ENCODE results near the gene MOB4.
A peak's percentile ranks its signal among the peaks of the same experiment; 100 is the strongest.
"Not testable (repeated sequence)": the region's sequence is repeated elsewhere in the genome, so short reads cannot be mapped to it uniquely, and the experiment has no call there.

The MOB4 gene

GRCh38 chr2:197513915-197514314 lies 2.0 kb upstream of the MOB4 start:
- Histone ChIP-seq H3K4me3 (ENCODE audit: low read length) (no peak overlapping the region), H3K4me1 (ENCODE audit: control insufficient read depth, insufficient read depth, low read length) (no peaks in the 10 kb centered on the region; the same call in 1 of the 2 replicates), H3K36me3 (ENCODE audit: control insufficient read depth, insufficient read depth, low read length) (no peaks in the 10 kb centered on the region), H3K27me3 (ENCODE audit: control insufficient read depth, insufficient read depth, low read length) (no peaks in the 10 kb centered on the region), H3K9me3 (ENCODE audit: control insufficient read depth, insufficient read depth, low read length) (no peaks in the 10 kb centered on the region), H3K27ac (ENCODE audit: low read length) (no peak overlapping the region)
- WGBS (ENCODE audit: insufficient coverage, insufficient read length), result no CpG with 5 or more reads among the region's 5 CpGs
- no peak for DNase-seq (ENCODE audit: low read depth, low spot score)

GRCh38 chr2:197514754-197515153 lies 1.1 kb upstream of the MOB4 start:
- no peaks in the 10 kb centered on the region for H3K9me3 ChIP-seq (ENCODE audit: control insufficient read depth, insufficient read depth, low read length)
- WGBS (ENCODE audit: insufficient coverage, insufficient read length), result no CpG with 5 or more reads among the region's 3 CpGs
- H3K36me3 ChIP-seq (ENCODE audit: control insufficient read depth, insufficient read depth, low read length), result no peaks in the 10 kb centered on the region
- H3K4me1 ChIP-seq (ENCODE audit: control insufficient read depth, insufficient read depth, low read length), result no peaks in the 10 kb centered on the region; the same call in 1 of the 2 replicates
- no peak for DNase-seq (ENCODE audit: low read depth, low spot score)
- no peaks in the 10 kb centered on the region for H3K27me3 ChIP-seq (ENCODE audit: control insufficient read depth, insufficient read depth, low read length)
- no peak overlapping the region for H3K4me3 ChIP-seq (ENCODE audit: low read length)
- H3K27ac ChIP-seq (ENCODE audit: low read length), result no peak overlapping the region

- H3K4me1 ChIP-seq (ENCODE audit: control insufficient read depth, insufficient read depth, low read length), result no peaks in the 10 kb centered on the region; the same call in 1 of the 2 replicates
- no peak for DNase-seq (ENCODE audit: low read depth, low spot score)
Observed at GRCh38 chr2:197515315-197515738, 539 bp upstream of the MOB4 start.

DNA sequence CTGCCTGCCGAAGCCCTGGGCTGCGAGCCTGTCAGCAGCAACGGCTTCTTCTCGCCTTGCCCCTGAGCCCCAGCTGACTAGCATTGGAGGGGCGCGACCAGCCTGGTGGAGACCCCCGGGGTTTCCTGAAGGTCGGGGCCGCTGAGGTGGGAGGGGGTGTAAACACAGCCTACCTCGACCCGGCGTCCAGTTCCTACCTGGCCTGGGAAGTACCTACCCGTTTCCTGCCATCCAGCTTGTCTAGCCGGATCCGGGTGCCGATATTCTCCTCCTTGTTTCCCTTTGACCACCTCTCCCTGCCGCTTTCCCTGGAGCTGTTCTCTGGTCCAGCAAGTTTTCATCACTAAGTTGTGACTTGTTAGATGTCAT lies 511 bp downstream of the MOB4 start:
- Histone ChIP-seq H3K36me3 (ENCODE audit: control insufficient read depth, insufficient read depth, low read length) (no peaks in the 10 kb centered on the region; the same call in 1 of the 2 replicates), H3K27ac (ENCODE audit: low read length) (no peak overlapping the region), H3K27me3 (ENCODE audit: control insufficient read depth, insufficient read depth, low read length) (no peaks in the 10 kb centered on the region), H3K9me3 (ENCODE audit: control insufficient read depth, insufficient read depth, low read length) (no peaks in the 10 kb centered on the region), H3K4me1 (ENCODE audit: control insufficient read depth, insufficient read depth, low read length) (no peaks in the 10 kb centered on the region; the same call in 1 of the 2 replicates), H3K4me3 (ENCODE audit: low read length) (peak overlapping the region; percentile 68)
- no CpG with 5 or more reads among the region's 17 CpGs for WGBS (ENCODE audit: insufficient coverage, insufficient read length)
- no peak for DNase-seq (ENCODE audit: low read depth, low spot score)

More at GRCh38 chr2:197515315-197515738, 539 bp upstream of the MOB4 start:
- Histone ChIP-seq H3K4me3 (ENCODE audit: low read length) (peak overlapping the region; percentile 68; the same call in 1 of the 2 replicates), H3K27ac (ENCODE audit: low read length) (no peak overlapping the region), H3K27me3 (ENCODE audit: control insufficient read depth, insufficient read depth, low read length) (no peaks in the 10 kb centered on the region), H3K36me3 (ENCODE audit: control insufficient read depth, insufficient read depth, low read length) (no peaks in the 10 kb centered on the region), H3K9me3 (ENCODE audit: control insufficient read depth, insufficient read depth, low read length) (no peaks in the 10 kb centered on the region)
- WGBS (ENCODE audit: insufficient coverage, insufficient read length), result no CpG with 5 or more reads among the region's 16 CpGs

DNA sequence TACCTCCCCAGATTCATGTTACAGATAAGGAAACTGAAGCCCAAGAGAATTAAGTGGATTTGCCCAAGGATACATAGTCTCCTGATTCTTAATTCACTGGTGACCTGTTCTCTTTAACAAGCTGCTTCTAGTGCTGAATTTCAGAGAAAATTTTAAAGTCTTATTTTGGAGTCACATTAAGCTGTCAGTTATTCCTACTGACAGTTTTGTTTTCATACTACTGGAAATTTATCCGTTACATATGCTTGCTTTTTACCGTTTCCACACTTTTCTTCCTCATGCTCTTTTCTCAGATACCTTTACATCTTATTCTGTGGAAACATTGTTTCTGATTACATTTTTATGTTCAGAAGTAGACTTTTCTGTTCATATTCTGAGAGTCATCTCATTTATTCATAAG lies 1.3 kb downstream of the MOB4 start:
- no CpG with 5 or more reads among the region's 2 CpGs for WGBS (ENCODE audit: insufficient coverage, insufficient read length)
- no peaks in the 10 kb centered on the region; the same call in 1 of the 2 replicates for H3K4me1 ChIP-seq (ENCODE audit: control insufficient read depth, insufficient read depth, low read length)
- no peaks in the 10 kb centered on the region; the same call in 1 of the 2 replicates for H3K36me3 ChIP-seq (ENCODE audit: control insufficient read depth, insufficient read depth, low read length)
- no peaks in the 10 kb centered on the region for H3K27me3 ChIP-seq (ENCODE audit: control insufficient read depth, insufficient read depth, low read length)
- no peak for DNase-seq (ENCODE audit: low read depth, low spot score)
- no peak overlapping the region; the same call in 1 of the 2 replicates for H3K4me3 ChIP-seq (ENCODE audit: low read length)
- H3K27ac ChIP-seq (ENCODE audit: low read length), result no peak overlapping the region
- no peaks in the 10 kb centered on the region for H3K9me3 ChIP-seq (ENCODE audit: control insufficient read depth, insufficient read depth, low read length)

DNA sequence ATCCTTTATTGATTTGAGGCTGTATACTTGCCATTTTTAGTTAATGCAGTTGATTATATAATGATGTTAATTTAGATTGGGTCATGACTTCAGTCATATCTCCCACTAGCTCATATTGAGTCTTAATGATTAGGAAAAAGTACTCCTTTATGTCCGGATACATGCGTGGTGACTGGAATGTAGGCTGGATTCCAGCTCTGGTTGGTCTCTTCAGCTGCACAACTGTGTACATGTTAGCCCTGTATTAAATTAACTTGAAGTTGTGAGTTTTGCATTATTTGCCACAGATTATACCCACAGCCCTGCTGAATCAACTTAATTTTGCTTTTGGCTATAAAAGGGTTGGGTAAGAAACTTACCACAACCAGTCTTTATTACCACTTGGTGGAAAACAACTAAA lies 22.5 kb downstream of the MOB4 start:
- Histone ChIP-seq H3K9me3 (ENCODE audit: control insufficient read depth, insufficient read depth, low read length) (no peaks in the 10 kb centered on the region), H3K4me3 (ENCODE audit: low read length) (no peak overlapping the region), H3K27ac (ENCODE audit: low read length) (no peak overlapping the region), H3K4me1 (ENCODE audit: control insufficient read depth, insufficient read depth, low read length) (no peaks in the 10 kb centered on the region), H3K36me3 (ENCODE audit: control insufficient read depth, insufficient read depth, low read length) (peaks cover 2% of the 10 kb centered on the region; the same call in 1 of the 2 replicates), H3K27me3 (ENCODE audit: control insufficient read depth, insufficient read depth, low read length) (no peaks in the 10 kb centered on the region)
- no peak for DNase-seq (ENCODE audit: low read depth, low spot score)
- no CpG with 5 or more reads among the region's 2 CpGs for WGBS (ENCODE audit: insufficient coverage, insufficient read length)

DNA sequence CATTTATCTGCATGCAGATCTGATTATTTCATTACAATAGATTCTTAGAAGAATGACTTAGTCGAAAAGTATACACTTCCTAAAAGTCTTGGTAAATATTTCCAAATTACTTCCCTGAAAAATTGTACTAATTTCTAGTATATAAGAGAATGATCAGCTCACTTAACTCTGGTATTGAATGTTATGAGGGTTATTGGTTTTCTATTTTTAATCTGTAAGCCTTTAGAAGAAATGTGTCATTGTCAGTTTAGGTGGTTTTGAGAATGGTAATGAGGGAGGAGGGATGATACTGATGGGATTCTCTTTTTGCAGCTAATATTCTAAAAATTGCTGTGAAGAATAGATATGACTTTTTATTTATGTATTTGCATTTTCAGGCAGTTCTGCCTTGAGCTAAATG lies 23.9 kb downstream of the MOB4 start:
- H3K27me3 ChIP-seq (ENCODE audit: control insufficient read depth, insufficient read depth, low read length), result no peaks in the 10 kb centered on the region
- H3K36me3 ChIP-seq (ENCODE audit: control insufficient read depth, insufficient read depth, low read length), result peaks cover 2% of the 10 kb centered on the region; the same call in 1 of the 2 replicates
- no peaks in the 10 kb centered on the region for H3K4me1 ChIP-seq (ENCODE audit: control insufficient read depth, insufficient read depth, low read length)
- H3K27ac ChIP-seq (ENCODE audit: low read length), result no peak overlapping the region
- no CpG with 5 or more reads among the region's 1 CpG for WGBS (ENCODE audit: insufficient coverage, insufficient read length)
- no peak overlapping the region for H3K4me3 ChIP-seq (ENCODE audit: low read length)
- H3K9me3 ChIP-seq (ENCODE audit: control insufficient read depth, insufficient read depth, low read length), result no peaks in the 10 kb centered on the region
- DNase-seq (ENCODE audit: low read depth, low spot score), result no peak

GRCh38 chr2:197543206-197543605 lies 27.3 kb downstream of the MOB4 start:
- no peak for DNase-seq (ENCODE audit: low read depth, low spot score)
- Histone ChIP-seq H3K4me3 (ENCODE audit: low read length) (no peak overlapping the region), H3K27me3 (ENCODE audit: control insufficient read depth, insufficient read depth, low read length) (no peaks in the 10 kb centered on the region), H3K9me3 (ENCODE audit: control insufficient read depth, insufficient read depth, low read length) (no peaks in the 10 kb centered on the region), H3K27ac (ENCODE audit: low read length) (no peak overlapping the region), H3K4me1 (ENCODE audit: control insufficient read depth, insufficient read depth, low read length) (no peaks in the 10 kb centered on the region), H3K36me3 (ENCODE audit: control insufficient read depth, insufficient read depth, low read length) (peaks cover 2% of the 10 kb centered on the region; the same call in 1 of the 2 replicates)
- WGBS (ENCODE audit: insufficient coverage, insufficient read length), result no CpG with 5 or more reads among the region's 3 CpGs

GRCh38 chr2:197547163-197547900 lies 31.5 kb downstream of the MOB4 start:
- H3K9me3 ChIP-seq (ENCODE audit: control insufficient read depth, insufficient read depth, low read length), result no peaks in the 10 kb centered on the region
- DNase-seq (ENCODE audit: low read depth, low spot score), result no peak
- H3K4me3 ChIP-seq (ENCODE audit: low read length), result no peak overlapping the region
- H3K4me1 ChIP-seq (ENCODE audit: control insufficient read depth, insufficient read depth, low read length), result no peaks in the 10 kb centered on the region
- no CpG with 5 or more reads among the region's 5 CpGs for WGBS (ENCODE audit: insufficient coverage, insufficient read length)
- H3K27ac ChIP-seq (ENCODE audit: low read length), result no peak overlapping the region
- peaks cover 2% of the 10 kb centered on the region; the same call in 1 of the 2 replicates for H3K36me3 ChIP-seq (ENCODE audit: control insufficient read depth, insufficient read depth, low read length)
- H3K27me3 ChIP-seq (ENCODE audit: control insufficient read depth, insufficient read depth, low read length), result no peaks in the 10 kb centered on the region

- 100% methylated on average over 1 of the region's 5 CpGs for WGBS (ENCODE audit: insufficient coverage, insufficient read length)
- no peak for DNase-seq (ENCODE audit: low read depth, low spot score)
- Histone ChIP-seq H3K9me3 (ENCODE audit: control insufficient read depth, insufficient read depth, low read length) (no peaks in the 10 kb centered on the region), H3K36me3 (ENCODE audit: control insufficient read depth, insufficient read depth, low read length) (no peaks in the 10 kb centered on the region), H3K4me3 (ENCODE audit: low read length) (no peak overlapping the region), H3K4me1 (ENCODE audit: control insufficient read depth, insufficient read depth, low read length) (no peaks in the 10 kb centered on the region), H3K27me3 (ENCODE audit: control insufficient read depth, insufficient read depth, low read length) (no peaks in the 10 kb centered on the region), H3K27ac (ENCODE audit: low read length) (no peak overlapping the region)
Observed at GRCh38 chr2:197548582-197548981, 32.7 kb downstream of the MOB4 start.

DNA sequence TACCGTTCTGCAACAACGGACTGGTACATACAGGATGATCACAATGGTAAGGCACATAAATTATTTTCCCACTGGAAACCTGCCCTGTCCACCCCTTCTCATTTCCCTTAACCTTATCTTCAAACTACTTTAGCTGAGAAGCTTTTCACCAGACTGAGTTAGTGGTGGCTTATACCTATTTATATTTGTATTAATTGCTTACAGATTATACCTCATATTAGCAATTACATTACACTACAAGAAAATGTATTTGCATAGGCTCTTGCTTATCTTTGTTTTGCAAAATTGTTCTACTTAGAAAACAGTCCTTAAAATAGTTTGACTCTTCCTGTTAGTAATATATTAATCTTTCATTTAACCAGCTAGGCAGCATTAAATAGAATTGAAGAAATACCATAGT lies 35.4 kb downstream of the MOB4 start:
- H3K27ac ChIP-seq (ENCODE audit: low read length); H3K4me1 ChIP-seq (ENCODE audit: control insufficient read depth, insufficient read depth, low read length); H3K27me3 ChIP-seq (ENCODE audit: control insufficient read depth, insufficient read depth, low read length); DNase-seq (ENCODE audit: low read depth, low spot score); H3K4me3 ChIP-seq (ENCODE audit: low read length); H3K9me3 ChIP-seq (ENCODE audit: control insufficient read depth, insufficient read depth, low read length); H3K36me3 ChIP-seq (ENCODE audit: control insufficient read depth, insufficient read depth, low read length): not testable (repeated sequence)
- WGBS (ENCODE audit: insufficient coverage, insufficient read length), result no CpG with 5 or more reads among the region's 2 CpGs
